PC-3 (cell line): ENCODE measurements around the gene FAM227A. TPM values are rescaled to one million over a fixed set of nuclear protein-coding genes. Genes with fewer than 3 reads are reported as not detected.

ENCODE experiments used
- ATAC-seq: fragments of 200-7000 bp; cut with Tn5 transposase; 2 replicates; pipeline ENCODE4 v1.9.1; 2020; ENCODE audit warnings: mild to moderate bottlenecking, moderate library complexity
- BruUV-seq: library from RNA; stranded (reverse); fragments of 400-500 nt; replicated peaks from 2 replicates; lab custom pipeline; 2021; lab: Mats Ljungman, UMichigan
- CTCF ChIA-PET: fragments of 300-600 bp; sonication (Branson Sonifier 250); formaldehyde crosslinking; loops from one replicate; lab custom pipeline; 2022; ENCODE audit warnings: antibody characterized with exemption; lab: Charles Lee
- POLR2A ChIA-PET: fragments of 300-600 bp; sonication (Branson Sonifier 250); formaldehyde crosslinking; loops from one replicate; lab custom pipeline; 2022; ENCODE audit warnings: antibody characterized with exemption; ENCODE audit not compliant: unreplicated experiment; lab: Charles Lee
- DNase-seq: peaks from one replicate; pipeline ENCODE4 v3.0.0-alpha.2; 2015
- H2AFZ ChIP-seq: fragments of 300-600 bp; sonication (generic); 2 replicates; pipeline ENCODE4 v1.6.0; 2016; ENCODE audit warnings: antibody characterized with exemption, low read length
- H3F3A ChIP-seq: fragments of 300-600 bp; sonication (generic); one replicate; pipeline ENCODE4 v1.6.0; 2017; ENCODE audit warnings: antibody characterized with exemption, low read length, control low read depth, mild to moderate bottlenecking; ENCODE audit not compliant: unreplicated experiment
- H3K27ac ChIP-seq: fragments of 300-600 bp; sonication (generic); 2 replicates; pipeline ENCODE4 v1.5.1; 2016; ENCODE audit warnings: mild to moderate bottlenecking, low read length
- H3K27me3 ChIP-seq: fragments of 300-600 bp; sonication (generic); 2 replicates; pipeline ENCODE4 v1.6.1; 2016; ENCODE audit warnings: low read length, mixed read lengths
- H3K36me3 ChIP-seq: fragments of 300-600 bp; sonication (generic); 2 replicates; pipeline ENCODE4 v1.6.1; 2016; ENCODE audit warnings: low read depth, mixed run types, low read length, mixed read lengths
- H3K4me1 ChIP-seq: fragments of 300-600 bp; sonication (generic); 2 replicates; pipeline ENCODE4 v1.5.1; 2016; ENCODE audit warnings: low read length; ENCODE audit not compliant: insufficient read depth
- H3K4me2 ChIP-seq: fragments of 300-600 bp; sonication (generic); 2 replicates; pipeline ENCODE4 v1.6.0; 2016; ENCODE audit warnings: low read length
- H3K4me3 ChIP-seq: fragments of 300-600 bp; sonication (generic); 2 replicates; pipeline ENCODE4 v1.5.1; 2016; ENCODE audit warnings: mild to moderate bottlenecking, low read length, mixed read lengths
- H3K79me2 ChIP-seq: fragments of 300-600 bp; sonication (generic); 2 replicates; pipeline ENCODE4 v1.6.1; 2017; ENCODE audit warnings: low read length, mixed read lengths
- H3K9ac ChIP-seq: fragments of 300-600 bp; sonication (generic); 2 replicates; pipeline ENCODE4 v1.6.0; 2016; ENCODE audit warnings: mild to moderate bottlenecking, low read length
- H3K9me2 ChIP-seq: fragments of 300-600 bp; sonication (generic); replicated peaks from 2 replicates; pipeline ENCODE4 v1.6.1; 2016; ENCODE audit warnings: mixed run types, low read length, mixed read lengths
- H3K9me3 ChIP-seq: fragments of 300-600 bp; sonication (generic); 2 replicates; pipeline ENCODE4 v1.6.1; 2016; ENCODE audit warnings: low read length, mixed read lengths
- H4K20me1 ChIP-seq: fragments of 300-600 bp; sonication (generic); 2 replicates; pipeline ENCODE4 v1.6.1; 2016; ENCODE audit warnings: low read length, mixed read lengths
- CTCF ChIP-seq: fragments of 300-600 bp; sonication (generic); conservative IDR thresholded peaks from 2 replicates; pipeline ENCODE4 v1.5.1; 2017; ENCODE audit warnings: antibody characterized with exemption, low read depth, mild to moderate bottlenecking, low read length
- EZH2 ChIP-seq: fragments of 300-600 bp; sonication (generic); IDR thresholded peaks from one replicate; pipeline ENCODE4 v1.6.1; 2017; ENCODE audit warnings: antibody characterized with exemption, mild to moderate bottlenecking, low read length; ENCODE audit not compliant: unreplicated experiment
- EZH2phosphoT487 ChIP-seq: fragments of 300-600 bp; sonication (generic); IDR thresholded peaks from 2 replicates; pipeline ENCODE4 v1.6.1; 2018; ENCODE audit warnings: mild to moderate bottlenecking, antibody characterized with exemption, low read length, borderline replicate concordance
- intact Hi-C: fragments of 100-400 bp; cut with micrococcal nuclease; formaldehyde crosslinking; loops from 2 replicates; pipeline ENCODE4 v1.9.0; 2023
- total RNA-seq: library from RNA; depleted of rRNA; stranded (reverse); fragments of >200 nt; gene quantifications from 2 replicates; pipeline ENCODE4 v1.2.3, GENCODE V29; 2014

The FAM227A gene
- total RNA-seq, 1 experiment from 2014 or later = 1.2 TPM

- intact Hi-C loops = no loop called here
- BruUV-seq = no TSS peak
- DNase-seq (no peak), ATAC-seq (no peak)
- Histone ChIP-seq H3K4me1 (peaks cover 11% of the 10 kb centered on the region), H3K27me3 (no peaks in the 10 kb centered on the region), H3K9me2 (no peaks in the 10 kb centered on the region), H2AFZ (no peak overlapping the region), H3K9me3 (no peaks in the 10 kb centered on the region), H4K20me1 (no peaks in the 10 kb centered on the region), H3K27ac (no peak overlapping the region), H3K79me2 (no peaks in the 10 kb centered on the region), H3K4me3 (no peak overlapping the region), H3K4me2 (no peak overlapping the region), H3K9ac (no peak overlapping the region), H3F3A (no peaks in the 10 kb centered on the region), H3K36me3 (no peaks in the 10 kb centered on the region)
- ChIA-PET POLR2A (no interaction called here), CTCF (no interaction called here)
- TF ChIP-seq EZH2 = no peak
- no peak for TF ChIP-seq EZH2phosphoT487
- no peak for TF ChIP-seq CTCF
Measured at GRCh38 chr22:38610234-38610633, 46.0 kb downstream of the FAM227A start.

- POLR2A ChIA-PET = no interaction called here
- no TSS peak for BruUV-seq
Measured at GRCh38 chr22:38608992-38609750, 47.0 kb downstream of the FAM227A start.

More at GRCh38 chr22:38608992-38609750, 47.0 kb downstream of the FAM227A start:
- no peak overlapping the region for H3K27ac ChIP-seq
- CTCF ChIA-PET = no interaction called here
- H3K79me2 ChIP-seq = no peaks in the 10 kb centered on the region
- DNase-seq (no peak), ATAC-seq (no peak)
- H3K9me2 ChIP-seq = no peaks in the 10 kb centered on the region
- H3K4me1 ChIP-seq = peaks cover 11% of the 10 kb centered on the region
- H3K4me3 ChIP-seq = no peak overlapping the region
- no peak for TF ChIP-seq EZH2
- TF ChIP-seq EZH2phosphoT487 = no peak
- no peak for TF ChIP-seq CTCF
- no peaks in the 10 kb centered on the region for H3F3A ChIP-seq
- no peak overlapping the region for H3K4me2 ChIP-seq
- H3K27me3 ChIP-seq = no peaks in the 10 kb centered on the region
- no peak overlapping the region for H3K9ac ChIP-seq
- H3K36me3 ChIP-seq = no peaks in the 10 kb centered on the region
- no peaks in the 10 kb centered on the region for H4K20me1 ChIP-seq
- H2AFZ ChIP-seq = no peak overlapping the region
- intact Hi-C loops = no loop called here
- H3K9me3 ChIP-seq = no peaks in the 10 kb centered on the region
